H1 (cell line): ENCODE data around the gene TTLL9. TPM values are rescaled to one million over a fixed set of nuclear protein-coding genes. Genes with fewer than 3 reads are reported as not detected.

Experiments
- ASH2L ChIP-seq: fragments of 200-600, 300-600 bp; sonication (generic); IDR thresholded peaks from one replicate; pipeline ENCODE4 v1.7.1; 2017; ENCODE audit warnings: low read length
- GTF2F1 ChIP-seq: IDR thresholded peaks from 2 replicates; pipeline ENCODE4 v1.6.1; 2012; ENCODE audit warnings: low read depth, low read length, improper control_type of control experiment, borderline replicate concordance
- SP4 ChIP-seq: IDR thresholded peaks from 2 replicates; pipeline ENCODE4 v1.6.1; 2012; ENCODE audit warnings: low read length, inconsistent platforms
- polyA plus RNA-seq, 7 experiments: library from polyadenylated mRNA; depleted of rRNA in 3 of 7; stranded (reverse) in 5 of 7; unstranded in 2 of 7; fragments of >200 nt in 5 of 7; fragments of 200-250 nt in 2 of 7; gene quantifications; 1 replicate in 5 of 7; 2 replicates in 1 of 7; 4 replicates in 1 of 7; pipeline versions ENCODE4 v1.2.1 to v1.2.3, GENCODE V29; 2011 to 2013; ENCODE audit warnings: missing spikeins in 2 of 7, mixed read lengths in 2 of 7
- total RNA-seq: library from RNA; stranded (reverse); fragmentation: NEBNext Ultra II Directional; extraction: Animal tissue kit (Norgen Biotek cat#: 25700); gene quantifications from 2 replicates; pipeline ENCODE4 v1.2.1, GENCODE V29; 2021
- TF ChIP-seq, protein P1 (sequence below): IDR thresholded peaks from 2 replicates; pipeline ENCODE4 v1.6.1; 2011; ENCODE audit warnings: low read length, improper control_type of control experiment

TTLL9 gene
- total and polyA plus RNA-seq, 2 of the 8 experiments (the other 6 are each of a cell fraction or from before 2014, with no cell fraction given): 0.06 TPM; not detected in 1

DNA sequence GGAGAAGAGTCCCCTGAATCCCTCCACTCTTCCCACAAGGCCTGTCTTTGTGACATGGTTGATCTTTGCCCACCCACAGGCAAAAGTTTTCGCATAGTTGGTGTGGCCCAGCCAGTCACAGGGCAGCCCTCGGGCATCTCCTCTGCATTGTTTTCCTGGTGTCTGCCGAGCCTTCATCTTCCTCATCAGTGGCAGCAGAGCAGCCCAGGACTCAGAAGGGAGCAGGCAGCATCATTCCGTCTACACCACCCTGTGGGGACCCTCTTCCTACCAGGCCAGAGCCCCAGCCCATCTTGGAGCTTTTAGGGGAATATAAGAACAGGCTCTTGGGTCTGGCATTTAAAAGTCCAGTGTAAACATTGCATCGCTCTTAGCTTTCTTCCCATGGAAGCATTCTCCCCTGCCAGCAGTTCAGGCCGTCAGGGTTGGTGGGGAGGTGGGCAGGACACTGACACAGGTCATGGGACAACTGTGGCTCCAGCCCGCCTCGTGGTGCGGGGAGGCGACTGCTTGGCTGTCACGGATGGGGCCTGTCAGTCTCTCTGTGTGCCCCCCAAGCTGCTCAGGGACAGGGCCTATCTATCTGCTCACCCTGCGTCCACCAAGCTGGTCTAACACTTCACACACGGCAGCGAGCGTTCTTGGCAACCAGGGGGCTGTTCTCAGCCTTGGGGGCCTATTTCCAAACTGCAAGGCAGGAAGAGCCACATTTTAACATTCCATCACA, 43.2 kb downstream of the TTLL9 start (continued):
- TF ChIP-seq SP4: no peak
- TF ChIP-seq GTF2F1: no peak
- no peak for TF ChIP-seq ASH2L
- TF ChIP-seq, protein P1, sequence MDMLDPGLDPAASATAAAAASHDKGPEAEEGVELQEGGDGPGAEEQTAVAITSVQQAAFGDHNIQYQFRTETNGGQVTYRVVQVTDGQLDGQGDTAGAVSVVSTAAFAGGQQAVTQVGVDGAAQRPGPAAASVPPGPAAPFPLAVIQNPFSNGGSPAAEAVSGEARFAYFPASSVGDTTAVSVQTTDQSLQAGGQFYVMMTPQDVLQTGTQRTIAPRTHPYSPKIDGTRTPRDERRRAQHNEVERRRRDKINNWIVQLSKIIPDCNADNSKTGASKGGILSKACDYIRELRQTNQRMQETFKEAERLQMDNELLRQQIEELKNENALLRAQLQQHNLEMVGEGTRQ: no peak
